ENCODE measurements around the gene FOXI1.

GRCh38 chr5:170080786-170081445, 24.8 kb upstream of the FOXI1 start:
- TF ChIP-seq POLR2A (IDR thresholded peaks at IDR 0.05), result no peak
- no peak for TF ChIP-seq POLR2AphosphoS5 (IDR thresholded peaks at IDR 0.05)
